ENCODE measurements around the gene PDIA5. TPM values are rescaled to one million over a fixed set of nuclear protein-coding genes. Genes with fewer than 3 reads are reported as not detected.
"Not testable (repeated sequence)": the region's sequence is repeated elsewhere in the genome, so short reads cannot be mapped to it uniquely, and the experiment has no call there.

PDIA5 gene
- polyA plus RNA-seq, 4 donors = 4.6 to 54.0 (median 16.2) TPM

- H3K9me3 ChIP-seq (ENCODE audit: control insufficient read depth in 2 of 2, insufficient read depth in 1 of 2, low read depth in 1 of 2, low read length in 1 of 2) = no peaks in the 10 kb centered on the region
- DNase-seq = no peak
- WGBS, 3 donors = 89 to 95% (median 94%) methylated on average over 15 of the region's 15 CpGs
- no peaks in the 10 kb centered on the region for H3K4me1 ChIP-seq (ENCODE audit: control insufficient read depth in 3 of 3, insufficient read depth in 2 of 3, low read depth in 1 of 3, low read length in 2 of 3)
- no peak for FAIRE-seq
- peaks cover 3 to 82% (median 15%) of the 10 kb centered on the region in 3 donors for H3K36me3 ChIP-seq (ENCODE audit: control insufficient read depth in 3 of 3, insufficient read depth in 2 of 3, low read depth in 1 of 3, low read length in 3 of 3)
- no peak overlapping the region for H3K4me3 ChIP-seq (ENCODE audit: low read depth in 1 of 3, low read length in 3 of 3)
- no peaks in the 10 kb centered on the region for H3K27me3 ChIP-seq (ENCODE audit: control insufficient read depth in 3 of 3, insufficient read depth in 3 of 3, low read length in 3 of 3)
- H3K27ac ChIP-seq (ENCODE audit: low read depth in 1 of 3, low read length in 2 of 3) = no peak overlapping the region
Measured at GRCh38 chr3:123150449-123151215, 83.8 kb downstream of the PDIA5 start.

DNA sequence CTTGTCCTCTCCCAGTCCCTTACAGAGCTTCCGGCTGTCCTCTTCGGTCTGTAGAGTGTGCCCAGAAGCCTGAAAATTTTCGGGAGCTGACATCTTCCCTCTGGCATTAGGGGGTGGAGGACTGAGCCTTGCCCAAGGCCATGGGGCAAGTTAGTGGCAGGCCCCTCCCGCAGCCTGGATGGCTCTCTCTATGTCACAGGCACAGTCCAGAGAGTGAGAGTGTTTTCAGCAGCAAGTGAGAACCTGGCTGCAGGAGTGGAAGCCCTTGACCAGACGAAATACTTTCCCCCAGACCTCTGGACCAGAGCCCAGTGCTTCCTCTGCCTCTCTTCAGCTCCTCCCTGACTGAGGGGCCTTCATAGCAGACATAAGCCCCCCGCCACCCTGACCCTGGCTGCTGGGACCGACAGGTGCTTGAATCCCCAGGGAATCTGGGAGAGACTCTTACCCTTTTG is 84.5 kb downstream of the PDIA5 start:
- no peaks in the 10 kb centered on the region for H3K9me3 ChIP-seq (ENCODE audit: control insufficient read depth in 2 of 2, insufficient read depth in 1 of 2, low read depth in 1 of 2, low read length in 1 of 2)
- H3K27ac ChIP-seq (ENCODE audit: low read depth in 1 of 3, low read length in 2 of 3) = no peak overlapping the region
- H3K27me3 ChIP-seq (ENCODE audit: control insufficient read depth in 3 of 3, insufficient read depth in 3 of 3, low read length in 3 of 3) = no peaks in the 10 kb centered on the region
- H3K4me1 ChIP-seq (ENCODE audit: control insufficient read depth in 3 of 3, insufficient read depth in 2 of 3, low read depth in 1 of 3, low read length in 2 of 3) = no peaks in the 10 kb centered on the region
- DNase-seq = no peak
- peaks cover 3 to 82% (median 13%) of the 10 kb centered on the region in 3 donors for H3K36me3 ChIP-seq (ENCODE audit: control insufficient read depth in 3 of 3, insufficient read depth in 2 of 3, low read depth in 1 of 3, low read length in 3 of 3)
- no peak for FAIRE-seq
- H3K4me3 ChIP-seq (ENCODE audit: low read depth in 1 of 3, low read length in 3 of 3) = no peak overlapping the region
- 90 to 92% (median 90%) methylated on average over 7 of the region's 7 CpGs for WGBS, 3 donors

- not testable (repeated sequence) for H3K9me3 ChIP-seq (ENCODE audit: control insufficient read depth in 2 of 2, insufficient read depth in 1 of 2, low read depth in 1 of 2, low read length in 1 of 2); H3K27ac ChIP-seq (ENCODE audit: low read depth in 1 of 3, low read length in 2 of 3); FAIRE-seq; DNase-seq; H3K27me3 ChIP-seq (ENCODE audit: control insufficient read depth in 3 of 3, insufficient read depth in 3 of 3, low read length in 3 of 3); H3K4me3 ChIP-seq (ENCODE audit: low read depth in 1 of 3, low read length in 3 of 3); H3K4me1 ChIP-seq (ENCODE audit: control insufficient read depth in 3 of 3, insufficient read depth in 2 of 3, low read depth in 1 of 3, low read length in 2 of 3)
- peaks cover 3 to 84% (median 11%) of the 10 kb centered on the region in 3 donors for H3K36me3 ChIP-seq (ENCODE audit: control insufficient read depth in 3 of 3, insufficient read depth in 2 of 3, low read depth in 1 of 3, low read length in 3 of 3)
- WGBS, 3 donors = 68 to 90% (median 86%) methylated on average over 3 of the region's 3 CpGs
Measured at GRCh38 chr3:123151853-123152420, 85.1 kb downstream of the PDIA5 start.

DNA sequence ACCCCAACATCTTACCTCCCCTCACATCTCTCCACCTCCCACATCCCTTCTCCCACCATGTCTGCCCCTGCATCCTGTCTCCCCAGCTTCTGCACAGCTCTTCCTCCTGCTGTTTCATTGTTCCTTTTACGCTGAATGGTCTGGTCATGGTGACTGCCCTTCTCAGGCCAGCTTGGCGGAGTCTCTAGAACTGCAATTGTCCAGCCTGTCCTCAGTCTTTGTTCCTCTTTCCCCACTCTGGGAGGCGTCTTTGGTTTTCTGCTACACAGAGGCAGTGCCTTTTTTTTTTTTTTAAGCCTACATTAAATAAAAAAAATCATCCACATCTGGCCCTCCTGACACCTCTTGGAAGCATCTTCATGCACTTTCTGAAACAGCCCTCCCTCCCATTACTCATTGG is 85.9 kb downstream of the PDIA5 start:
- Histone ChIP-seq H3K27me3 (ENCODE audit: control insufficient read depth in 3 of 3, insufficient read depth in 3 of 3, low read length in 3 of 3) (no peaks in the 10 kb centered on the region), H3K4me1 (ENCODE audit: control insufficient read depth in 3 of 3, insufficient read depth in 2 of 3, low read depth in 1 of 3, low read length in 2 of 3) (no peaks in the 10 kb centered on the region), H3K4me3 (ENCODE audit: low read depth in 1 of 3, low read length in 3 of 3) (no peak overlapping the region), H3K9me3 (ENCODE audit: control insufficient read depth in 2 of 2, insufficient read depth in 1 of 2, low read depth in 1 of 2, low read length in 1 of 2) (no peaks in the 10 kb centered on the region), H3K36me3 (ENCODE audit: control insufficient read depth in 3 of 3, insufficient read depth in 2 of 3, low read depth in 1 of 3, low read length in 3 of 3) (peaks cover 3 to 84% (median 11%) of the 10 kb centered on the region in 3 donors), H3K27ac (ENCODE audit: low read depth in 1 of 3, low read length in 2 of 3) (no peak overlapping the region)
- DNase-seq = no peak
- WGBS, 3 donors = 82 to 96% (median 94%) methylated on average over 3 of the region's 3 CpGs
- no peak for FAIRE-seq

GRCh38 chr3:123153125-123154019 is 86.5 kb downstream of the PDIA5 start:
- Histone ChIP-seq H3K27me3 (ENCODE audit: control insufficient read depth in 3 of 3, insufficient read depth in 3 of 3, low read length in 3 of 3) (no peaks in the 10 kb centered on the region), H3K27ac (ENCODE audit: low read depth in 1 of 3, low read length in 2 of 3) (no peak overlapping the region), H3K4me1 (ENCODE audit: control insufficient read depth in 3 of 3, insufficient read depth in 2 of 3, low read depth in 1 of 3, low read length in 2 of 3) (no peaks in the 10 kb centered on the region), H3K4me3 (ENCODE audit: low read depth in 1 of 3, low read length in 3 of 3) (no peak overlapping the region), H3K36me3 (ENCODE audit: control insufficient read depth in 3 of 3, insufficient read depth in 2 of 3, low read depth in 1 of 3, low read length in 3 of 3) (peaks cover 3 to 80% (median 11%) of the 10 kb centered on the region in 3 donors), H3K9me3 (ENCODE audit: control insufficient read depth in 2 of 2, insufficient read depth in 1 of 2, low read depth in 1 of 2, low read length in 1 of 2) (no peaks in the 10 kb centered on the region)
- 75 to 94% (median 89%) methylated on average over 6 of the region's 6 CpGs for WGBS, 3 donors
- FAIRE-seq (no peak), DNase-seq (no peak)

GRCh38 chr3:123154020-123154985 is 87.5 kb downstream of the PDIA5 start:
- Histone ChIP-seq H3K27ac (ENCODE audit: low read depth in 1 of 3, low read length in 2 of 3) (no peak overlapping the region), H3K4me3 (ENCODE audit: low read depth in 1 of 3, low read length in 3 of 3) (no peak overlapping the region), H3K36me3 (ENCODE audit: control insufficient read depth in 3 of 3, insufficient read depth in 2 of 3, low read depth in 1 of 3, low read length in 3 of 3) (peaks cover 3 to 81% (median 11%) of the 10 kb centered on the region in 3 donors), H3K9me3 (ENCODE audit: control insufficient read depth in 2 of 2, insufficient read depth in 1 of 2, low read depth in 1 of 2, low read length in 1 of 2) (no peaks in the 10 kb centered on the region), H3K4me1 (ENCODE audit: control insufficient read depth in 3 of 3, insufficient read depth in 2 of 3, low read depth in 1 of 3, low read length in 2 of 3) (no peaks in the 10 kb centered on the region), H3K27me3 (ENCODE audit: control insufficient read depth in 3 of 3, insufficient read depth in 3 of 3, low read length in 3 of 3) (no peaks in the 10 kb centered on the region)
- 88 to 94% (median 93%) methylated on average over 7 of the region's 7 CpGs for WGBS, 3 donors
- DNase-seq (no peak), FAIRE-seq (no peak)

DNA sequence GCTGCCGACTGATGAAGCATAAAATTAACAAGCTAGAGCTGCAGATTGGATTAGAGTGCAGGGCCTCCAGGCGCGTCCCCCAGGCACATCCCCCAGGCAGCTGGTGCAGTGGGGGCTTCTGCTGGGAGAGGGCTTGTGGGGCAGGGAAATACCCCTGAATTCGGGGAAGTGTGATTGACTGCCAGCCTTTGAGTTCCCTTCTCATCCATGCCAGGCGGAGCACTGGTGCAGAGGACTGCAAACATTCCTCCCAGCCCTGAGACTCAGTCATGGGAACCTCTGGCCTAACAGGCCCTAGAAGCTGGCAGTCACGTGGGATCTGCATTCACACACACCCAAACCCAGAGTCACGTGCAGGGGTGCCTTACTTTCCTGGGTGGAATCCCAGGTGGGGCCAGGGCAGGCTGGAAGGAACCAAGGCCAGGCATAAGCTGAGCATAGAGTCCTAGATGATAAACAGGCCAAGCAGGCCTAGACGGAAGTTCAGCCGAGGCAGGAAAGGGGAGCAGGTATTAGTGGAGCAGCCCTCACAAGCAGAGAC is 88.7 kb downstream of the PDIA5 start:
- H3K27me3 ChIP-seq (ENCODE audit: control insufficient read depth in 3 of 3, insufficient read depth in 3 of 3, low read length in 3 of 3) = no peaks in the 10 kb centered on the region
- FAIRE-seq (no peak), DNase-seq (no peak)
- no peak overlapping the region for H3K4me3 ChIP-seq (ENCODE audit: low read depth in 1 of 3, low read length in 3 of 3)
- 87 to 90% (median 89%) methylated on average over 9 of the region's 9 CpGs for WGBS, 3 donors
- H3K9me3 ChIP-seq (ENCODE audit: control insufficient read depth in 2 of 2, insufficient read depth in 1 of 2, low read depth in 1 of 2, low read length in 1 of 2) = no peaks in the 10 kb centered on the region
- H3K4me1 ChIP-seq (ENCODE audit: control insufficient read depth in 3 of 3, insufficient read depth in 2 of 3, low read depth in 1 of 3, low read length in 2 of 3) = no peaks in the 10 kb centered on the region
- peaks cover 4 to 79% (median 6%) of the 10 kb centered on the region in 3 donors for H3K36me3 ChIP-seq (ENCODE audit: control insufficient read depth in 3 of 3, insufficient read depth in 2 of 3, low read depth in 1 of 3, low read length in 3 of 3)
- no peak overlapping the region for H3K27ac ChIP-seq (ENCODE audit: low read depth in 1 of 3, low read length in 2 of 3)

All from small intestine (tissue), 7 donors.